ENCODE measurements around the gene ABCA7.

DNA sequence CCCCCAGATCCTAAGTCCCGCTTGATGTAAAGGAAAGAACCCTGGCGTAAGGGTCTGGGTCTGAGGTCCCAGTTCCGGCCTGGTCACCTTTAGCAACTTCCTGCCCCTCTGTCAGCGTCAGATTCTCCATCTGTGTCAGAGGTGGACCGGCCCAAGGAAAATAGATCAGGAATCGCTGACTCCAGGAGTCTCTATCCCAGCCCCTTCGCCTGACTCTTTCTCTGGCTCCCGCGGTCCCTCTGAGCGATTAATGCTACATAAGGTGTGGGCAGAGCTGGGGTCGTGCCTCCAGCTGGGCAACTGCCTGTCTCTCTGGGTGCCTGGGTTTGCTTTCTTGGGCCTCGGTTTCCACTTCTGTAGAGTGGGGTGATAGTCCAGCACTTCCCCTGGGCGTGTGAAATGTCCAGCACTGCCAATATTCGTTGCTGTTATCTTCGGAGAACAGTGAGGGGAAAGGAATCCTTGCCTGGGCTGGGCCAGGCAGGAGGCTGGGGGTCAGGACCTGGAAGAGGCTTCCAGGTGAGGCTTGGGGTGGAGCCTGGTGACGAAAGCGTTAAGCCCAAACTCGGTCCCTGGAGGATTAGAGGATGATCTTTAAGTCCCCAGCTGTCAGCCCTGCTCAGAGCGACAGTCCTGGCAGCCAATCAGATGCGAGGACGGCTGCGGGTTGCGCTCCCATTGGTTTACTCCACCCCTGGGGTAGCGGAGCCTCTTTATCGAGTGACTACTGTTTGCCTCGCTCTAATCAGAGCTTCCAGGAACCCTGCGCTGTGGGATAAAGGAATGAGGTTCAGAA, 767 bp downstream of the ABCA7 start:
- TF ChIP-seq EZH2phosphoT487 (IDR thresholded peaks at IDR 0.05; ENCODE audit: insufficient read depth, low read depth) (no peak), EZH2 (IDR thresholded peaks at IDR 0.05; ENCODE audit: insufficient read depth, poor library complexity, severe bottlenecking) (no peak)
